Ramos (cell line): ENCODE measurements around the gene POLR2M.

Experiments
- in situ Hi-C: fragments of 300-500 bp; cut with MboI; formaldehyde crosslinking; loops from one replicate; pipeline ENCODE4 v1.14.3; 2022; ENCODE audit warnings: low sequenced_read_pairs; ENCODE audit not compliant: unreplicated experiment

The POLR2M gene

DNA sequence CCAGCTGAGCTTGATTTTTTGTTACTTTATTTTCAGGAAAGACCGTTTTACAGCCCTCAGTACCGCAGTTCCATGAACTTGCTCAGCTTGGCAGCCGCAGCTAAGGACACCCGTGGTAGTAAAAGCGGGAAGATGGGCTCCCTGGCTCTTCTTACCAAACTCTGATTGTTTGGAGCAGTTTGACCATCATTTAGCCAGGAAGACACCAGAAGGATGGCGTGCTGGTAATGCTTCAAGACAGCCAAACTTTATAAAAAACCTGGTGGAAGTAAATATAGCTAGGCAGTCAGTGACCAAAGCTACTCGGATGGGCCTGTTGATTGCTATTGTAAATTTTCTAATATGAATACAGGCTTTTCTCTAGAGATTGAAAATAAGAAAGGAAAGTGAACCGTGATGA, 28.9 kb downstream of the POLR2M start:
- in situ Hi-C loops = no loop called here

GRCh38 chr15:57735891-57736290, 29.4 kb downstream of the POLR2M start:
- in situ Hi-C loops = no loop called here

DNA sequence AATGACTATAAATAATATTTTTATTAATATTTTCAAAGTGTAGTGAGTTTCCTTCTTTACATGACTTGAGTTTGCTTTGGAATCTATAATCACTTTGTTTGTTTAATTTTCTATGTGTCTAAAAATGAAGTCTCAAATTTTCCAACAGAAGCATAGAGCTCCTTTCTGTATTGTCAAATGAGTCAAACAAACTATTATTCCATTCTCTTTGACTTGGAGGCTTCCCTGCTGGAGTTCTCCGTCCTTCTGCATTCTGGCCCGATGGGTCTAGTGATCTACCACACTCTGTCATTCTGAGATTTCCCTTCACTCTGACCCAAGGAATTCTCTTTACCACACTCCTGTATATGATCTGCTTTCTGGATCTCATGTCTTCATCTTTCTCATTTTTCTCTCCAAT, 30.1 kb downstream of the POLR2M start:
- in situ Hi-C loops = no loop called here

- in situ Hi-C loops = no loop called here
Measured at GRCh38 chr15:57738734-57739237, 32.3 kb downstream of the POLR2M start.

- in situ Hi-C loops = no loop called here
Measured at GRCh38 chr15:57740048-57740447, 33.5 kb downstream of the POLR2M start.

GRCh38 chr15:57741089-57741488, 34.6 kb downstream of the POLR2M start:
- in situ Hi-C loops = no loop called here

DNA sequence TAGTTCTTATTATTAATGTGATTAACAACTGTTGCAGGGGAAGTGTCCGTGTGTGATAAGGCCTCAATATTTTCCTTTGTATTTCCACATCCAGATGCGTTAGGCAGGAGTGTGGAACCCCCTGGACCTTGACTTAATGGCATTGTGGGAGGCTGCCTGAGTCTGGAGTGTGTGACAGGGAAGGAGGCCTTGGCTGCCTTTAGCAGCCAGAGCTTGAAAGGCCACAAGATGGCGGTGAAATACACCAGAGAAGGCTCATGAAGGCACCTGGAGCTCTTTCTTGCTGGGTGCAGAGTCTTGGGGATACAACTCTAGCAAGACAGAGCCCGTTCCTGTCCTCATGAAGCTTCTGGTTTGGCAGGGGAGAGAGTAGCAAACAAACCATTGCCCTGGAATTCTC, 36.9 kb downstream of the POLR2M start:
- in situ Hi-C loops = no loop called here

GRCh38 chr15:57746786-57747185, 40.3 kb downstream of the POLR2M start:
- in situ Hi-C loops = no loop called here

DNA sequence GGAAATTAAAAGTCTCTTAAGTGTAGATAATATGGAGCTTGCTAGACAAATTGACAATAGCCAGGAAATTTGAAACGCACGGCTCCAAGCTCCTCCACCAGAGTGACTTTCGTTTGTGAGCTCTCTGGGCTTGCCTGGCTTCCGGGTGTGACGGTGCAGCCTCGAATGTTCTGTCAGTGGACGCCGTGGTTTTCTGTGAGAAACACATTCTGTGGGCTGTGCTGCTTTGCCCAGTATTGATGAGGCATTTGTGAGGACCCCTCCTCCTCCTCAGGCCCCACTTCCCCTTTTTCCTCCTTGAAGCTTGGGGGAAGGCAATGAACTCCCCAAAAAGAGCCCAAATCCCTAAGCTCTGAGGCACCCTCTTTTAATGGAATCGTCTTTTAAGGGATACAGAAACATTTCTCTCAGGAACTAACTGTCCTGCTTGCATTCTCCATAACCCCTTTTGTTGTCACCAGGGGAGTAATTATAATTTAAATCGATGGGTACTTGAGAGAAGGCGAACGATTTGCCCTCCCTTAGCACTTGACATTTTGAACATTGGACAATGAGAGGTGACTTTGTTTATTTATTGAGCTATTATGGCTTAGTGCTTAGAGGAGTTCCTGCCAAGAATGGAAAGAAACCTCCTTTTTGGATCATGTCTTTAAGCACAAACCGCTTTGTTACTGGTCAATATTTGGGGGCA, 40.8 kb downstream of the POLR2M start:
- in situ Hi-C loops = no loop called here

GRCh38 chr15:57751177-57751800, 44.8 kb downstream of the POLR2M start:
- in situ Hi-C loops = no loop called here

DNA sequence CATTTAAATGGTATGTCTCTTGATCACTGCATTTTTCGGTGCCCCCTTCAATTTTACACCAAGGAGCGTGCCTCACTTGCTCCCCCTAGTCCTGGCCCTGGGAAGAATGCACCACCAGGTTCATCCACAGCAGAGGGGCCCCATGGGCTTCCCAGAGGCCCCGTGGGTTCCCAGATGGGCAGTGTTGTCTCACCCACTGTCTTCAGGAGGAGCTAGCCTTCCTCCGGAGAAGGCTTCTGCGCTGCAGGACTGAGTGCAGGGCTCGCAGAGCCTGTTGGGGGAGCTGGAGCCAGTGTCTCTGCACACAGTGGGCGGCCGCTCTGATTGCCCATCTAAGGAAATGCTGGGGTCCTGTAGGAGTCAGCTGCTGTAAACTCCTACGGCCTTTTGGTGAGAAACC, 45.9 kb downstream of the POLR2M start:
- in situ Hi-C loops = no loop called here

DNA sequence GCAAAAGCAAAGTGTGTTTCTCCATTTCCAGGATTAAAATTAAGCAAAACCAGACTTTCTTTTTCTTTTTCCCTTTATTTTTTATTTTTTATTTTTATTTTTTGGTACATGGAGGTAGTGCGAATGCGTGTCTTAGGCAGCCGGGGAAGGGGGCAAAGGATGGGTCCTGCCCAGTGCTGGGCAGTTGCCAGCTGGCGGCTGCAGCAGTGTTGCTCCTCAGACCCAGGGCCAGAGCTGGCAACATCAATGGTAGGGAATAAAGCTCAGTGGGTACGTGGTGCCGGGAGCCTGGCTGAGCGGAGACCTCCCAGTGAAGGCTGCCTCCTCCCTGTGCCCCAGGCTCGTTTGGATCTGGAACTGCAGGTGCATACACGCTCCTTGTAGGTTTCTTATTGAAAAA, 46.3 kb downstream of the POLR2M start:
- in situ Hi-C loops = no loop called here

- in situ Hi-C loops = no loop called here
Measured at GRCh38 chr15:57756466-57756865, 50.0 kb downstream of the POLR2M start.

DNA sequence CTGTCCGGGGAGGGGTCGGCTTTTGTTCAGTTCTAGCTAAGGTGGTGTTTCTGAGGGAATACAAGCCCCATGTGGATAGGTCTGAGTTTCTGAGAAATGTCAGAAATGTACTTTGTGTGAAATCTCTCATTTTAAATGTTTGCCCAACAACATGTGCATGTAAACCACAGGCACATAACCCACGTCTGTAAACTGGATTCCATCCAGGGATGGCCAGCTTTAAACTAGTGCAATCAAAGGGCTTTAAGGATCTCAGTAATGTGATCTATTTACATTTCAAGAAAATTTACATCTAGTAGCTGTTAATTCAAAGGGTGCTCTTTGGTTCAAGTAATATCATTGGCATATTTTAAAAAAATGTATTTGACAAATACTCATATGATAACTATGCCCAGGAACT, 52.0 kb downstream of the POLR2M start:
- in situ Hi-C loops = no loop called here

GRCh38 chr15:57761562-57761961, 55.0 kb downstream of the POLR2M start:
- in situ Hi-C loops = no loop called here

GRCh38 chr15:57762302-57762701, 55.8 kb downstream of the POLR2M start:
- in situ Hi-C loops = no loop called here

- in situ Hi-C loops = no loop called here
Measured at GRCh38 chr15:57763176-57763964, 56.9 kb downstream of the POLR2M start.
